Stimulated activated CD4-positive, alpha-beta T cell treated with anti-CD3 and anti-CD28 coated beads, TNF-alpha, amount 100 ng/mL, for 4 hours (primary cell): ENCODE data around the gene ASTN2.

ENCODE experiments used
- DNase-seq, 3 experiments: peaks; one replicate each; pipeline ENCODE4 v3.0.0-alpha.2; 2020; ENCODE audit warnings: low read depth in 3 of 3

ASTN2 gene

GRCh38 chr9:116525611-116526010, 889.2 kb downstream of the ASTN2 start:
- no peak for DNase-seq

GRCh38 chr9:116524778-116525470, 889.9 kb downstream of the ASTN2 start:
- no peak for DNase-seq

GRCh38 chr9:116520218-116520617, 894.6 kb downstream of the ASTN2 start:
- no peak for DNase-seq

DNA sequence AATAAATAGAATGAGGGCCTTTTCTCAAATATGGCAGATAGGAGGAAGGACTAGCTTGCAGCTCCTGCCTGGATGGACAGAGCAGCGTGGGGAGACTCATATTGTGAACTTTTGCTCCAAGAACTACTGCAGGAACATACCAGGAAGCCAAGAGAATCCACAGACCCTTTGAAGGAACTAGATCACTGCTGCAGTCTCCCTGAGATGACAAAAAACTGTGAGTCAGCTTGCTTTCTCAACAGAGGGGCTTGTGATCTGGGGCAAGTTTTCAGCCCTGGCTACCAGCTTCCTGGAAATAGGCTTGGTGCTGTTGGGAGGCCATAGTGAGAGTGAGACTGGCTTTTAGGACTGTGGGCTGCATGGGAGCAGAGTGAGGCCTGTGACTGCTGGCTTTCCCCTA, 898.4 kb downstream of the ASTN2 start:
- no peak for DNase-seq

DNA sequence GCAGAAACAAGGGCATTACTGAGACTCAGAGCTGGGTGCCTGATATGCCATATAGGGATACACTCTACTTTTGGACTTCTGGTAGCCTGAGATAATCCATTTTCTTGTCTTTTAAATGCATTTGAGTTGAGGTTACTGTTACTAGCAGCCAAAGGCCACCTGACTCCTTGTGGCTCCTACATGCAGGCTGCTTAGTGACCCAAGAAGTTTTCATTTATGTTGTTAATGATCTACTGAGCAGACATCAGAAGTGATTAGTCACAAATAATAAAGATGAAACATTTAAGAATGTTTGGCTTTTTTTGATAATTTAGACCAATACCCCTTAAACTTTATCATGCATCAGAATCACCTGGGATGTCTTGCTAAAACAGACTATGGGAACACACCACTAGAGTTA, 899.3 kb downstream of the ASTN2 start:
- DNase-seq: no peak

- no peak for DNase-seq
Measured at GRCh38 chr9:116506685-116507084, 908.2 kb downstream of the ASTN2 start.

GRCh38 chr9:116504893-116505480, 909.9 kb downstream of the ASTN2 start:
- no peak for DNase-seq

DNA sequence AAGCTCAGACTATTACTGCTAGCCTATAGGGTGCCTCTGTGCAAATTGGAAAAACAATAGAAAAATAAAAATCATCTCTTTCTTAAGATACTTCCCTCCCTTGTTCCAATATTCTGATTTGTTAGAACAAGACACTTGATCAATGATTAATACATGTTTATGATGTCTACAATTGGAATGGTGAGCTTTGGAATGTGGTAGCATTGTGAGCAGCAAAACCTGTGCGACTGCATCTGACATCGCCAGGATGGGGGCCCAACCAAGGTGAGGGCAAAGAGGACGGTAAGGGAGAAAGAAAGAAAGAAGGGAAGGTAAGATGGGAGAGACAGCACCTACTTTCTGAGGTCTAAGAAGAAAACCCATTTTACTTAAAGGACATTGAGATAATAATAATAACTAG, 910.8 kb downstream of the ASTN2 start:
- no peak for DNase-seq

- DNase-seq: no peak
Measured at GRCh38 chr9:116502746-116503145, 912.1 kb downstream of the ASTN2 start.

DNA sequence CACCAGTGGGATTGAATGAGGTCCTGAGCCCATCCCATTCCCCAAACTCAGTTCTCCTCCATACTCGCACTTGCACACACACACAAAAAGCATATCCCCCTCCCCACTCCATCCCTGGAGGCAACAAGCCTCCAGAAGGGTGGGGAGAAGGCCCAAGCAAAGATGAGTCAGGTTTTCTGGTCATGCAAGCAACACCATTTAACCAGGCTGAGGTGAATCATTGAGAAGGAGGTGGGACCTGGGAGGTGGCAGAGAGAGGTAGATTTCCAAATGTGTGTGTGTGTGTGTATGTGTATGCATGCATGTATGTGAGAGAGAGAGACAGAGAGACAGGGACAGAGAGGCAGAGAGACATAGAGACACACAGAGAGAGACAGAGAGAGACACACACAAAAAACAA, 913.0 kb downstream of the ASTN2 start:
- DNase-seq: no peak

- DNase-seq: no peak
Measured at GRCh38 chr9:116499986-116500871, 914.6 kb downstream of the ASTN2 start.

DNA sequence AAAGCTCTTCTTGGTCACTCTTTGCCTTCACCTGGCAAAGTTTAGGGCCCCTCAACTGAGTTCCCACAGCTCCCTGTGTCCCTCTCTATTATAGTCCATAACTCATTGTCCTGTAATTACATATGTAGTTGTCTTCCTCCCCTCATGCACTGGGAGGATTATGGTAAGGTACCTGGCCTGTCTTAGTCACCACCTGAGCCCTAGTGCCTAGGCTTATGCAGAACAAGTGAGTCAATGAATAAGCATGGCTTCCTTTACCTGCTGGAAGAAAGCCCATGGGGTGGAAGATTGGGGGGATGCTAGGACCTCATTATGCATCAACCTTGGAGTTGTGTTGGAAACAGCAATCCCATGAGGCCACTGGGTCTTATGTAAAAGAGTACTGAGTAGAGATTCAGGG, 915.4 kb downstream of the ASTN2 start:
- DNase-seq: no peak

DNA sequence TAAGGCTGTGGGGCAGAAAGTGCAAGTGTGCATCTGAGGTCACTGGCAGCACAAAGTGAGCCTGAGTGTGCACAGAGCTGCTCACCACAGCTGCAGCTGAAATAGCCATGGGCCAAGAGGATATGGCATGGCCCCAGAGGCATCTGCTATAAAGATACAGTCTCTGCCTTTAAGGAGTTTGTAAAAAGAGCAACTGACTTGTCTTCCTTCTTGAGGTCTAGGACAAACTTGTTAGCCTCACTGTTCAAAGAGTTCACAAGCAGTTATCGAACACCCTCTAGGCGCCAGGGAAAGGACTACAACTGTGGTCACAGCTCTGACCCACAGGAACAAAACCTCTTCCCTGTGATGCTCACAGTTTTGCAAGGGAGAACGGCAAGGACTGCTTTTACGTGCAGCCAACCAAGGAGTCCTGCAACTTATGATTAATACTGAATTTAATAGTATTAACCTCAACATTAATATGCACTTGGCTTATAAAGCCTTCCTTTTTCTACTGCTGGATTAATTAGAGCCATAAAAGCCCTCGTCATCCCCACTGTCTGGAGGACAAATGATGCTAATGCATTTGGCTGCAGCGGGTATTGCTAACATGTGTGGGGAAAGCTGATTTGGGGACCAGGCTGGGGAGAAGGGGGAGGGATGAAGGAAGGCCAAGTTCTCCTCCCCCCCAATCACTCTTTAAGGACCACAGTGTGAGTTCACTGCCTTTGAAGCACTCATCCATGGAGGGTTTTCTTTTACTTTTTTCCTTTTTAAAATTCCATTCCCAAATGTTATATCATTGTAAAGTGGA, 917.6 kb downstream of the ASTN2 start:
- DNase-seq: no peak

GRCh38 chr9:116496167-116496566, 918.7 kb downstream of the ASTN2 start:
- no peak for DNase-seq

DNA sequence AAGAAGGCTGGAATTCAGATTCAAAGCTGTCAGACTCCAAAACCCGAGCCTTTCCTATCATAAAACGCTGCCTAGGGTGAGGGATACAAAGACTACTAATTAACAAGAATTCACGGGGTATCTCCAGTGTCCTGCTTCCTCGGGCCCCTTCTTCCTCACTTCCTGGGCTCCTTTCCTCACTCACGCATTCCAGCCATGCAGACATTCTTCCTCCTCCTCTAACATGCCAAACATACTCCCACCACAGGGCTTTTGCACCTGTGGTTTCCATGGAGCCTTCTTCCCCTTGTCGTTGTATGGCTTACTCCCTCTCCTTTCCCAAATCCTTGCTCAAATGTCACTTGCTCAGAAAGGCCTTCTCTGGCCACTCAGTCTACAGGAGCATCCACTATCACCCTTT, 919.1 kb downstream of the ASTN2 start:
- DNase-seq: no peak

GRCh38 chr9:116494815-116495634, 919.8 kb downstream of the ASTN2 start:
- no peak for DNase-seq

DNA sequence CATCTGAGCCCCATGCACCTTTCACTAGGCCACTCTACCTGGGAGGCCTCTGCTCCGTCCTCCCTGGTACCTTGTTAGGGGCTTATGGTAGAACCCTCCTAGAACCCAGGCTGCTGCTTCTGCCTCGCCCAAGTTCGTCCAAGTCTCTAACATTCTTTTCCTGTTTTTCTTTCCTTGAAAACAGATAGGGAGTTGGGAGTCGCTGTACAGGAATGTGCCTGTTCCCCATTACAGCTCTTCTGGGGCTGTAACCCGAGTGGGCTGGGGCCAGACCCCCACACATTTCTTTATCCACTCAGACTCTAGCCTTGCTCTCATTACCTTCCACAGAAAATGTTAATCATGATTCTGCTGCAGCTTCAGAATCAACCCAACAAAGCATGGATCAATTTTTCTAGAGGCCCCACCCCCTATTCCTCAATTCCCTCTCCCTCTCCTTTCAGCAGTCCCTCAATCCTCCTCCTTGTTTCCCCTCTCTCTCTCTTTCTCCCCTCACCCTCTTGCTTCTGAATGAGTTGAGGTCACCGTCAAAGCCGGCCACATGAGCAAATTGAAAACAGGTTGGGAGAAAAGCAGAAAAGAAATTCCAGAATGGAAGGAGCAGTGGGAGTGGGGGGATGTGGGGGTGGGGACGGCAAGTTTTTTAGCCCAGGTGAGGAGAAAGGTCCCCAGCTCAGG, 921.5 kb downstream of the ASTN2 start:
- no peak for DNase-seq

GRCh38 chr9:116491659-116492058, 923.2 kb downstream of the ASTN2 start:
- DNase-seq: no peak

DNA sequence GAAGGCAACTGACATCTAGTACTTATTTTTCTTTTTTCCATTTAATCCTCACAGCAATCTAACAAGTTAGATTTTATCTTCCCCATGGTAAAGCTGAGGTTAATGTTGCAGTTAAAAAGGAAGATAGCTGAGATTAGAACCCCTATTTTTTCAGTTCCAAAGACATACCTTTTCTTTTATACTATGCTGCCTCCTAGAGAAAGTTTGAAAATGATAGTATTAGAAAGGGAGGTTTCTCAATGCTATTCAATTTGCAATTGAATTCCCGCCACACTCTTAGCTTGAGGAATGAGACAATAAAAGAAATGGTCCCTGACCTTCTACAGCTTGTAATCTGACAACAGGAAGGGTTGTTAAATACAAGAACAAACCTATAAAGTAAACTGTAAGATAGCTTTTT, 923.6 kb downstream of the ASTN2 start:
- no peak for DNase-seq

DNA sequence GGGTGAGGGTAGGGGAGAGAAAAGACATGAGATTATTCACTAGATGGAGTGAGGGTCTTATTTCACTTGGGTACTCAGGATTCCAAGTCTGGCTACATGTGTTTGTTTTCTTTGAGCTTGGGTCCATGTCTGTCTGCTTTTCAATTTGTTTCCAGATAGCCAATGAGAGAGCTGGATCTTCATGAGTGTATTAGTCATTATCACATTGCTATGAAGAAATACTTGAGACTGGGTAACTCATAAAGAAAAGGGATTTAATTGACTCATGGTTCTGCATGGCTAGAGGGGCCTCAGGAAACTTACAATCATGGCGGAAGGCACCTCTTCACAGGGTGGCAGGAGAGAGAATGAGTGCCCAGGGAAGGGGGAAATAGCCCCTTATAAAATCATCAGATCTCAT, 924.5 kb downstream of the ASTN2 start:
- DNase-seq: no peak

DNA sequence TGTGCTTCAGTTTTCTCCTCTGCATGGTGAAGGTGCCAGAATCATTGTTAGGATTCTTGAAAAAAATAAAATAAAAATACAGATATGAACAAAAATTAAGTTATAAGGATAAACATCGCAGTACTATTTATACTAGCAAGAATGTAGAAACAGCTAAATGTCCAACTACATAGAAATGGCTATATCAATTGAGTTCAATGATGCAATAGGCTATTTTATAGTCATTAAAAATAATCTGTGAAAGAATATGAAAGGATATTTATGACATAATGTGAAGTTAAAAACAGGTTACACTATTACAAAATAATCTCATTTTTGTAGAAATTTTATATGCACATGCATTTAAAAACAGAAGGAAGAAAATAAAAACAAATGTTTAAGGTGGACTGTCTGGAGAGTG, 926.5 kb downstream of the ASTN2 start:
- no peak for DNase-seq
